Endometrial microvascular endothelial cells (primary cell): ENCODE measurements around the gene NSUN7. TPM values are rescaled to one million over a fixed set of nuclear protein-coding genes. Genes with fewer than 3 reads are reported as not detected.
"Not testable (repeated sequence)": the region's sequence is repeated elsewhere in the genome, so short reads cannot be mapped to it uniquely, and the experiment has no call there.

Experiments
- in situ Hi-C: cut with HindIII; loops from 2 replicates; pipeline ENCODE4 v1.10.0; 2017; ENCODE audit warnings: low sequenced_read_pairs, low pct_unique_long_range_greater_than_20kb; ENCODE audit errors: inconsistent ontology term
- total RNA-seq: library from RNA; depleted of rRNA; stranded (reverse); fragments of >200 nt; gene quantifications from one replicate; pipeline ENCODE4 v1.2.3, GENCODE V29; 2015; ENCODE audit errors: inconsistent ontology term

NSUN7 gene, protein sequence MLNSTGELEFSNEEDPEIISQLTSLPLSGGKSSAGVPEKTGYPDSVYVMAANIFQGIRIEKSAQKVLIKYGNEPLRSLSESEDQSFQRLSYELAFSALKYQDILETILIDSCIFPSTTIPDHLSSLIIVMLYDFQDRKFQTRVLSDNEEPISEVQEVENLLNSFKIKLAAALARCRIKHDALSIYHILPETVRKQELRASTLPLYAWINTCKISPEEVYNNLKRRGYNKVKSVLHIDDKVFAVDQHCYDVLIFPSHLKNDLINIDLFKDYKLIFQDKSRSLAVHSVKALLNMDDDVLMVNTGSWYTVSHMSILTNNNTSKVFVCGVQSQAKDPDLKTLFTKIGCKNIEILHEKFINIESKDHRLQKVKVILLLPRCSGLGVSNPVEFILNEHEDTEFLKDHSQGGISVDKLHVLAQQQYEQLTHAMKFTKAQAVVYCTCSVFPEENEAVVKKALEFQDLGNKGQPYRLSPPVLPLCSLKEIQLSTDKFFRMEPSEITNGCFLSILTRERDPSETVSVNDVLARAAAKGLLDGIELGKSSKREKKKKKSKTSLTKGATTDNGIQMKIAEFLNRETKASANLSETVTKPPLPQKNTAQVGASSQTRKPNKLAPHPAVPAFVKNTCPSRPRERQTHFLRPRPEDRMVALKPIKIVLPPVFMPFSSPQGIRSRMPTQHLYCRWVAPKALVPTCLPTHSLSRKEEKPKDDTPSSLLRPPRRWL
- total RNA-seq: 0.37 TPM

DNA sequence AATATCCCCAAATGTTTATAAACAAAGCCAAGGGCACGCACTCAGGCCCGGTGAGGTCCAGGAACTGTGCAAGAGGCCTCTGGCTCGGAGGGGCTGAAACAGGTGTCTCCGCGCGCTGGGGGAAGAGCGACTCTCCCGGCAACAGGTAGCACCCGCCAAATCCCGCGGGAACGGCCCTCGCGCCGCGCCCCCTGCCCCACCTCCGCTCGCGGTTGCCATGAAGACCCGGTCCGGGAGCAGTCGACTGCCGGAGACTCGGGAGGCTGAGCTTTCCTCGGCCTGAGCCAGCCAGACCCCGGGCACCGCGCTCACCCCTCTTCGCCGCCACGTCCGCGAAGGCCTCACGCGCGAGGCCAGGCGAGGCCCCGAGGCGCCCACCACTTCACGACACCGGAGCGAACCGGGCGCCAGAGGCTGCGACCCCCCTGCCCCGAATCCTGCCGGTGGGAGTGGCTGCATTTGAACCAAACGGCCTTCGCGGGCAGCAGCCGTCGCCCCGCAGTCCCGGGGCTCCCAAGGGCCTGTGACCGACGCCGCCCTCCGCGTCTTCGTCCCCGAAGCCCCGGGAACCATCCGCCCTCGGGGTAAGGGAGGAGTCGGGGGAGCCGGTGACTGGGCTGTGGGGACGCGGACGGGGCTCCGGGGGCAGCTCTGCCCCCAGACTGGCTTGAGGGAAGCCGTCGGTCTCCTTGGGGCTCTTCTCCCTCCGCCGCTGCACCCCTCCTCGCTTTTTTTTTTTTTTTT is at the start of gene NSUN7:
NSUN7 (plus strand) TSS at position 239 of the 744 bp plus-strand sequence. CDS start 739 bp downstream, outside the sequence.
- in situ Hi-C loops: no loop called here

DNA sequence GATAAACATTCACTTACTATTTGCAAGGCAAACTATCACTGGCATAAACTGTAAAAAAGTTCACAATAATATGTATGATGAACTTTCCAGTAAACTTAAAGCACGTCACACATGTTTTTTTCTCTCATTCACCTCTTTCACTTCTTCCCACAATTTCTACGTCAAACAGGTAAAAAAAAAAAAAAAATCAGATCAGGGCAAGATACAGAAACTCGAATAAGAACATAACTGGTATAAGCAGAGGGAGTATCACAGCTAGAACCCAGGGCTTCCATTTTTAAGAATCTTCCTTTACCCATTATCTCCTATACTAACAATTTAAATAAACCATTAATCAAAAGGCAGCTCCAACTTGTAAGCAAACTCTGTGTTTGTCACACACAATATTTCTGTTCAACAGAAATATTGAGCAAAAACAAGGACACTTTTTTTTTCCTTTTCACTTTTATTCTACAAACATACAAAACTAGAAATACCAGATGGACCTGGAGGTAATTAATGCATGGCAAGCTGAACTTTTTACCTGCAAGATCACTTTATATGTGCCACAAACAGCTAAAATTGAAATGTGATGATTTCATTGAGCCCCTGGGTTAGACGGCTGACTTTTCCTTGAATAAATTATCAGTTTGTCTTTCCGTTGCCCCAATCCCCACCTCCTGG is 47.5 kb upstream of the NSUN7 start:
- in situ Hi-C loops: no loop called here

DNA sequence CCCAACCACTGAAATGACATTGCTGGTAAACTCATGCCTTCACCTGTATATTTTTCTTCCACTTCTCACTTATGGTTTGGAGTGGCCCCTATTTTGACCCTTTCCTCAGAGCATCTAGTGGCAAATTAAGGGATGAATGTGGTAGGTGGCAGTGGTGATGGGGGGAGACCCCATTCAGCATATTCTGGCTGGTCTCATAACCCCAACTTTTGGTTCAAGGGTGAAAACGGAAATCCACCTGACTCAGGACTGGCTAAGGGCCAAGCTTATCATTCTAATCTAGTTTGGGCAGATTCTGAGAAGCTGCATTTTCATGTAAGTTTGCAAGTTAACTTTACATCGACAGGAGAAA is 47.0 kb upstream of the NSUN7 start:
- in situ Hi-C loops: no loop called here

DNA sequence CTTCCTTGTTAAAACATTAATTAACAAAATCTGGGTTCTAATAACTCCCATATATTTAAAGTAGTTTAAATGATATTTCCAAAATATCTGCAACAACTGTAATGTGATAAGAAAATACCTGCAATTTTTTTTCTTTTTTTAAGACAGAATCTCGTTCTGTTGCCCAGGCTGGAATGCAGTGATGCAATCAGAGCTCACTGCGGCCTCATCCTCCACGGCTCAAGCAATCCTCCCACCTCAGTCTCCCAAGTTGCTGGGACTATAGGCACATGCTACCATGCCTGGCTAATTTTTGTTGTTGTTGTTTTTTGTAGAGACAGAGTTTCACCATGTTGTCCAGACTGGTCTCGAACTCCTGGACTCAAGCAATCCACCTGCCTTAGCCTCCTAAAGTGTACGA is 45.7 kb upstream of the NSUN7 start:
- in situ Hi-C loops: no loop called here

DNA sequence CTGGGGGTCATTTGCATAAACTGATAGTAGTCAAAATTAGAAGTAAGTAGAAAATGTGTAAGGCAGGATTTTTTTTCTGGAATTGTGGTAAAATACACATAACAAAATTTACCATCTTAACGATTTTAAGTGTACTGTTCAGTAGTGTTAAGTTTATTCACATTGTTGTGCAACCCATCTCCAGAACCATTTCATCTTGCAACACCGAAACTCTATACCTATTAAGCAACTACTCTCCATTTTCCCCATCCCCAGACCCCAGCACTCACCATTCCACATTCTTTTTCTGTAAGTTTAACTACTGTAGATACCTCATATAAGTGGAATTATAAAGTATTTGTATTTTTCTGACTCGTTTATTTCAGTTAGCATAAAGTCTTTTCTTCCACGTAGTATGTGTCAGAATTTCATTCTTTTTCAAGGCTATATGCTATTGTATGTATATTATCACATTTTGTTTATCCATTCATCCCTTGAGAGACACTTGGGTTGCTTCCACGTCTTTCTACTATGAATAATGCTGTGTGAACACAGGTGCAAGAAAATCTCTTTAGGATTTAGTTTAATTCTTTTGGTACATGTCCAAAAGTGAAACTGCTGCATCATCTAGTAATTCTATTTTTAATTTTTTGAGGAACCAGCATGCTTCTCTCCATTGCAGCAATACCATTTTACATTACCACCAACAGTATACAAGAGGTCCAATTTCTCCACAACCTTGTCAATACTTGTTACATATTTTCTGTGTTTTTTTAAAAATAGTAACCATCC is 39.1 kb upstream of the NSUN7 start:
- in situ Hi-C loops: no loop called here

DNA sequence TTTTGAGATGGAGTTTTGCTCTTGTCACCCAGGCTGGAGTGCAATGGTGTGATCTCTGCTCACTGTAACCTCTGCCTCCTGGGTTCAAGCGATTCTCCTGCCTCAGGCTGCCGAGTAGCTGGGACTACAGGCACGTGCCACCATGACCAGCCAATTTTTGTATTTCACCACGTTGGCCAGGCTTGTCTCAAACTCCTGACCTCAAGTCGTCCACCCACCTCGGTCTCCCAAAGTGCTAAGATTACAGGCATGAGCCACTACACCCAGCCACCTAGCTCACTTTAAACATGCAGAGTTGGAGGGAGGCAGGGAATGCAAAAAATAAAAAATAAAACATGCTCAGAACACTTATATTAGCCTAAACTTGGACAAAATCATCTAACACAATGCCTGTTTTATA is 36.8 kb upstream of the NSUN7 start:
- in situ Hi-C loops: not testable (repeated sequence)

DNA sequence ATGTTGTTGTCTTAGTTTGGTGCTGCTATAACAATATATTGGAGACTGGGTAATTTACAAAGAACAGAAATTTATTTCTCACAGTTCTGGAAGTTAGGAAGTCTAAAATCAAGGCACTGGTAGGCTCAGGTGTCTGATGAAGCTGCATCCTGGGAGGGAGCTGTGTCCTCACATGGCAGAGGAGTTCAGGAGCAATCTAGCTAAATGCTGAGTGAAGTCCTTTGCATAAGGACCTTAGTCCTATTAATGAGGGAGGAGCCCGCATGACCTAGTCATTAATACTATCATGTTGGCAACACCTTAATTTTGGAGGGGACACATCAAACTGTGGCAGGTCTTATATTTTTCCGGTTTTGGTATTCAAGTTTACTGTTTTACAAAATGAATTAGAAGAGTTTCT is 36.0 kb upstream of the NSUN7 start:
- in situ Hi-C loops: no loop called here

DNA sequence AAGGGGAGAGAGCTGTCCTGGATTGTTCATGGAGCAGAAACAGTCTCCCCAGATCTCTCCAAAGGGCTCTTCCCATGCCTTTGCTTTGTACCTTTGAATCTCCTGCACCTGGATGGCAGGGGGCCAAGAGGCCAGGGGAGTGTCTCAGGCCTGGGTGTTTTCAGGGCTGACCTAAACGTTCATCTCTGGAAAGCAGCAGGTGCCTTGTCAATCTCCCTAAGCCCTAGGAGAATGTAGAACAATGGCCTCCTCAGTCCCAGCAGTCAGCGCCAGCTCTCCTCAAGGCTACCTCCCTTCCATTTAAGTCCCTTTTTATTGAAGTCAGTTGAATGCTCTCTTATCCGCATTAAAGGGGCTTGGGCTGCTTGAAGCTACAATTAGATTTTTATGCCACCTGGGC is 31.2 kb upstream of the NSUN7 start:
- in situ Hi-C loops: no loop called here

DNA sequence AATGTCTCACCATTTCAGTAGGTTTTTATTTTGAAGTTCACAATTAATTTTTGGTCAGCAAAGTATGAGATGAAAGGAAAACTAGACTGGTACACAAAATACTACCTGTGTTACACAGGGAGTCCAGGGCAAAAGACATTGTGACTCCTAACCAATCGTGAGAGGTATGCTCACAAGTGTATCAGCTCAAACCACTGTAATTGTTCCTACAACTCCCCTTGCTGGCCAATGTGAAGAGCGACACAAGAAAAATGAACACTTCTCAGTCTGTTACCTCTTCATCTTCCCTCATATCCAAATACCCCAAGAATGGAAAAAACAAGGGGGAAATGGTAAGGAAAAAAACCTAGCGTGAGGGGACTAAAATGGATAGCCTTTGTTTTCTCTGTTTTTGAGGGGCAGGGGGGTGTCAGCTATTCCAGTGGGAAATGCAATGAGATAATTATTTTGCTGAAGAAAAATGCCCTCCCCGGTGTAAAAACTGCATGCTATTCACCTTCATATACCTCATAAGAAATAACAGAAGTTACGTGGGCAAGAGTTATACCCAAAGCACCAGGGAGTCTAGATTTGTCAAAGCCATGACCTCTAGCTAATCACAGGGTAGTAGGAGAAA is 30.6 kb upstream of the NSUN7 start:
- in situ Hi-C loops: no loop called here

DNA sequence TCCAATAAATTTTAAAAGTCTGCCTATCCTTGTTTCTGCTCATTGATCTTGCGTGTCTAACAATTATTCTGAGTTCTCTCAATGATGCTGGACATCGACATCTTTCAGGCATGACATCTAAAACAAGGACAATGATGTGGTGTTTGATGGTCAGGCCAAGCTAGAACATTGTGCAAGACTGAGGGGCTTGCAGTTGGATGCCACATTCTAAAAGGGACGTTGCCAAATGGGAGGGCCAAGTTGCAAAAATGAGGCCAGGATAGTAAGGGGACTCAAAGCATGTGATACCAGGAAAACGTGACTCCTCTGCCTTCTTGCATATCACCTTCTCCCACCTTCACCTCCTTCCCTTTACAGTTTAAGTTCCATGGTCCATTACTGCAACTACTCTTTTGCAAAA is 29.4 kb upstream of the NSUN7 start:
- in situ Hi-C loops: no loop called here

DNA sequence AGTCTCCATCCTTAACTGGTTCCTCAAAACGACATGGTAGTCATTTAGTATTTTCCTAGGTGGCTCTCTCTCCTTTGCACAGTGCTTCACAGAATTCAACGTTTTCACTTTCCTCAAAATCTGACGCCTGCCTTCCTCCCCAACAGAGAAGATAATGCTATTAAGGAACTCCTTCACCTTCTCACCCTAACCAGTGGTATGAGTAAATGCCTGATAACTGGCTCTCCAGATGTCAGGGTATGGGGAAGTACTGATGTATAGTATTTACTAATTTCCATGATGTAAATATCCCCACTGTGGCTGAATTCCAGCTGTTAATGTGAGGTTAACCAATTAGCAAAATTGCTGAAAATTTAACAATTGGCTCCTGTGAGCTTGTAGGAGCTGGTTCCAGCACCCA is 28.8 kb upstream of the NSUN7 start:
- in situ Hi-C loops: no loop called here

DNA sequence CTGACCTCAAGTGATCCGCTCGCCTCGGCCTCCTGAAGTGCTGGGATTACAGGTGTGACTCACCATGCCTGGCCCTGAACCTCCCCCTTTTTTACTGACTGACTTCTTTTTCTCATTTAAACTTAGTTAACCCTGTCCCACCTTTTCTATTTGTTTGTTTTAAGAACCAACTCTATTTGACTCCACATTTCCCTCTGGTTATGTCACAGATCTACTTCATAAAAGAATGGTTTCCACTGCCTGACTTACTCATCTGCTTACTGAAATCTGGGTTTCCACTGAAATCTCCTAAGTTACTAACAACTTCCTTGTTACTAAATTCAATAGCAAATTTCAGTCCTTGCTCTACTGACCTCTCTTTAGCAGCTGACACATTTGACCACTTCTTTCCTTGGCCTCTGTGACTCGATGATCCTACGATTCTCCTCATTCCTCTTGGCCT is 28.0 kb upstream of the NSUN7 start:
- in situ Hi-C loops: no loop called here

DNA sequence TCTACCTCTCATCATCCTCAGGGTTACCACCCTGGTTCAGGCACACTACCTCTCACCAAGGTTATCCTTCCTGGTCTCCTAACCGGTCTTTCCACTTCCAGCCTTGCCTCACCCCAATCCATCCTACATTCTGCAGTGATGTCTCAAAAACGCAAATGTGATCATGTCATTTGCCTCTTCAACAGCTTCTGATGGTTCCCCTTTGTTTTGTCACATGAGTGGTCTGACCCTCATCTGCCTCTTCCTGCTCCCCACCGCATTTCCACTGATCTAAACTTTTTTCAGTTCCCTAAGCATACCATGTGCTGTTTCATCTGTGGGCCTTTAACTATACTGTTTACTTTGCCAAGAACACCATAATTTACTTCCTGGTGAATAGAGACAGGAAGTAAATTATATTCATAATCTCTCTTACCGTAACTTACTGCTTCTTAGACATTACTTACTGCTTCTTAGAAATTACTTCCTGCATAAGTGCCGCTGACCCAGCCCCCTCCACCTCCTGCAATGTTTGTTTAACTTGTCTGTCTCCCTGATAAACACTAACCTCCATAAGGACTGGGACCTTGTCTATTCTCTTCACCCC is 27.1 kb upstream of the NSUN7 start:
- in situ Hi-C loops: no loop called here

DNA sequence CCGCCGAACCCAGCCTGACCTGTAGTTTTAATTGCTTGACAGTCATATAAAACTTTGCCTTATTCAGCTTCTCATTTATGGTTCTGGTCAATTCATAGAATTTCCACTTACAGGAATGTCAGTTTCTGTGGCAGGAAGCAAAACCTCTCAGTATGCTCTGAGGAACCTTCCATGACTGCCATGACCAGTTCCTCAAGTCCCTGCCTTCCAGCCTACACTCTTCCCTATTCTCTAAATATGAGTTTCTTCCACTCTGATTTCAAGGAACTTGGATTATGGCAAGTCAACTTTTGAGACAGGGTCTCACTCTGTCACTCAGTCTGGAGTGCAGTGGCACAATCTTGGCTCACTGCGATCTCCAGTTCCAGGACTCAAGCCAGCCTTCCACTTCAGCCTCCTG is 26.0 kb upstream of the NSUN7 start:
- in situ Hi-C loops: no loop called here

DNA sequence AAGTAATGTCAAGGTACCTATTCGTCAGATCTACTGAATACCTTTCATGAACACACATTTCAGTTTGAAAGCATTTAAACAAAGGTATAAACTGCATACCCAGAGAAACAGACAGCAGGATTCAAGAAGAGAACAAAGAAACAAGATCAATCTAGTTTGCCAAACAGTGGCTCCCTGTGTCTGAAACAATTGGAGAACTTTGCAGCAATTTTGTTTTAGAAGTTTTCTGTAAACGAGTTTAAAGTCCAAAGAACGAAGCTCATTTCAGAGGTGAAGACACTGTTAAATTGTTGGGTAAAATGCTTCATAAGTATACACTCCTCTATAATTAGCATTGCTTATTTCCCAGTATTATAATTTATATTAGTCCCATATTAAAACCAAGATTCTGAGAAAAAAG is 21.4 kb upstream of the NSUN7 start:
- in situ Hi-C loops: no loop called here

DNA sequence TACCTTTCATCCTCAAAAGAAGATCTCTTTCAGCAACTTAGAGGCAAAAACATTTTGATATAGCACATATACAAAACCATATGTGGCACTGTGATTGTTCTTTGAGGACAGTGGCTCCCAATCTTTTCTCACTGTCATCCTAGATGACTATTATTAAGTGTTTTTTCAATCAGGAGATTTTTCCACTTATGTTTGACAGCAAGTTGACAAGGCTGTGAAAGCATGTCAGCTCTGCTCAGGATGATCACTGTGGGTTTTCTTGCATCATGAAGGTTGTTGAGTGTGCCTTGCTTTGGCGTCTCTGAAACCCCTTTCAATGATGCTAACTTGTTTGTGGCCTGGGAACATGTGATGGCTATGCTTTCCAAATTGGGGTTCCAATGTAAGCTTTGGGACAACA is 20.2 kb upstream of the NSUN7 start:
- in situ Hi-C loops: no loop called here

DNA sequence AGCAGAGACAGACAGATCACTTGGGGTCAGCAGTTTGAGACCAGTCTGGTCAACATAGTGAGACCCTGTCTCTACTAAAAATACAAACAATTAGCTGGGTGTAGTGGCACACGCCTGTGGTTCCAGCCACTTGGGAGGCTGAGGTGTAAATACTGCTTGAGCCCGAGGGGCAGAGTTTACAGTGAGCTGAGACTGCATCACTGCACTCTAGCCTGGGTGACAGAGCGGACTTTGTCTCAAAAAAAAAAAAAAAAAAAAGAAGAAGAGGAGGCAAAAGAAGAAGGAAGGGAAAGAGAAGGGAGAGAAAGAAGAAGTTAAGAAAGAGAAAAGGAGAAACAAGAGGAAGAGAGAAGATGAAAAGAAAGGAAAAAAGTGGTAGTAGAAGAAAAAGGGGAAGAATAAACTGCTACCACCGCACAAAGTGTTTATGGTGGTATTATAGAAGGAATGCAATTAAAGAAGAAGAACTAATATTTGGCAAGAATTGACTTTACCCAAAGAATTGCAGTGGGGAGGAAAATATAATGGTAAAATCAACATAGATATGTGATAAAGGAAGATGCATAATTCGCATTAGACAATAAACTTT is 19.6 kb upstream of the NSUN7 start:
- in situ Hi-C loops: no loop called here
